ENCODE data around the gene RAB43.
"Not testable (repeated sequence)": the region's sequence is repeated elsewhere in the genome, so short reads cannot be mapped to it uniquely, and the experiment has no call there.

The RAB43 gene

GRCh38 chr3:129085165-129085715, 36.4 kb downstream of the RAB43 start:
- Mint-ChIP-seq H3K4me3 (no peak overlapping the region), H3K36me3 (peaks cover 19% of the 10 kb centered on the region), H3K27ac (peak overlapping the region; percentile 88), H3K9me3 (no peaks in the 10 kb centered on the region), H3K4me1 (peaks cover 5% of the 10 kb centered on the region)
- ATAC-seq, result no peak
- no peak for DNase-seq (ENCODE audit: low spot score in 2 of 2)

- ATAC-seq, result no peak
- Mint-ChIP-seq H3K9me3 (no peaks in the 10 kb centered on the region), H3K4me3 (no peak overlapping the region), H3K36me3 (peaks cover 19% of the 10 kb centered on the region), H3K27ac (peak overlapping the region; percentile 88), H3K4me1 (peaks cover 5% of the 10 kb centered on the region)
- DNase-seq (ENCODE audit: low spot score in 2 of 2), result no peak
Measured at GRCh38 chr3:129084501-129084900, 37.1 kb downstream of the RAB43 start.

GRCh38 chr3:129082026-129082425, 39.6 kb downstream of the RAB43 start:
- peaks cover 19% of the 10 kb centered on the region for H3K36me3 Mint-ChIP-seq
- H3K27ac Mint-ChIP-seq, result peak overlapping the region; percentile 49
- DNase-seq (ENCODE audit: low spot score in 2 of 2) (no peak), ATAC-seq (no peak)
- peaks cover 5% of the 10 kb centered on the region for H3K4me1 Mint-ChIP-seq
- H3K9me3 Mint-ChIP-seq, result no peaks in the 10 kb centered on the region
- H3K4me3 Mint-ChIP-seq, result no peak overlapping the region

GRCh38 chr3:129081503-129081902, 40.1 kb downstream of the RAB43 start:
- H3K4me3 Mint-ChIP-seq, result no peak overlapping the region
- peak overlapping the region; percentile 49 for H3K27ac Mint-ChIP-seq

GRCh38 chr3:129078510-129078909, 43.1 kb downstream of the RAB43 start:
- Mint-ChIP-seq H3K36me3 (peaks cover 6% of the 10 kb centered on the region), H3K4me3 (no peak overlapping the region), H3K9me3 (no peaks in the 10 kb centered on the region), H3K4me1 (no peaks in the 10 kb centered on the region), H3K27ac (no peak overlapping the region)
- DNase-seq (ENCODE audit: low spot score in 2 of 2) (no peak), ATAC-seq (no peak)

More at GRCh38 chr3:129081503-129081902, 40.1 kb downstream of the RAB43 start:
- ATAC-seq (no peak), DNase-seq (ENCODE audit: low spot score in 2 of 2) (no peak)
- peaks cover 17% of the 10 kb centered on the region for H3K36me3 Mint-ChIP-seq
- no peaks in the 10 kb centered on the region for H3K9me3 Mint-ChIP-seq
- H3K4me1 Mint-ChIP-seq, result peaks cover 5% of the 10 kb centered on the region

GRCh38 chr3:129077222-129077621, 44.4 kb downstream of the RAB43 start:
- no peak for DNase-seq (ENCODE audit: low spot score in 2 of 2)
- ATAC-seq, result no peak
- H3K4me3 Mint-ChIP-seq, result no peak overlapping the region
- no peaks in the 10 kb centered on the region for H3K4me1 Mint-ChIP-seq
- H3K27ac Mint-ChIP-seq, result no peak overlapping the region
- H3K9me3 Mint-ChIP-seq, result no peaks in the 10 kb centered on the region
- peaks cover 6% of the 10 kb centered on the region for H3K36me3 Mint-ChIP-seq

- H3K27ac Mint-ChIP-seq, result no peak overlapping the region
- H3K36me3 Mint-ChIP-seq, result no peaks in the 10 kb centered on the region
- no peaks in the 10 kb centered on the region for H3K9me3 Mint-ChIP-seq
- no peak overlapping the region for H3K4me3 Mint-ChIP-seq
- H3K4me1 Mint-ChIP-seq, result no peaks in the 10 kb centered on the region
- DNase-seq (ENCODE audit: low spot score in 2 of 2), result no peak
- ATAC-seq, result no peak
Measured at GRCh38 chr3:129070086-129070885, 51.3 kb downstream of the RAB43 start.

- ATAC-seq, result not testable (repeated sequence)
Measured at GRCh38 chr3:129069313-129070085, 52.1 kb downstream of the RAB43 start.

GRCh38 chr3:129068291-129068886, 53.2 kb downstream of the RAB43 start:
- no peaks in the 10 kb centered on the region for H3K9me3 Mint-ChIP-seq
- H3K4me3 Mint-ChIP-seq, result peak overlapping the region; percentile 42
- H3K36me3 Mint-ChIP-seq, result no peaks in the 10 kb centered on the region
- peak; percentile 44 for ATAC-seq
- no peaks in the 10 kb centered on the region for H3K4me1 Mint-ChIP-seq
- no peak for DNase-seq (ENCODE audit: low spot score in 2 of 2)
- peak overlapping the region; percentile 18 for H3K27ac Mint-ChIP-seq

More at GRCh38 chr3:129069313-129070085, 52.1 kb downstream of the RAB43 start:
- DNase-seq (ENCODE audit: low spot score in 2 of 2); H3K4me1 Mint-ChIP-seq; H3K36me3 Mint-ChIP-seq; H3K9me3 Mint-ChIP-seq; H3K27ac Mint-ChIP-seq: not testable (repeated sequence)
- peak overlapping the region; percentile 42 for H3K4me3 Mint-ChIP-seq

- not testable (repeated sequence) for H3K9me3 Mint-ChIP-seq; H3K27ac Mint-ChIP-seq; ATAC-seq; H3K4me1 Mint-ChIP-seq; DNase-seq (ENCODE audit: low spot score in 2 of 2); H3K36me3 Mint-ChIP-seq
- H3K4me3 Mint-ChIP-seq, result peak overlapping the region; percentile 42
Measured at GRCh38 chr3:129067719-129068118, 53.9 kb downstream of the RAB43 start.

GRCh38 chr3:129065720-129066073, 55.9 kb downstream of the RAB43 start:
- H3K27ac Mint-ChIP-seq, result no peak overlapping the region
- ATAC-seq (no peak), DNase-seq (ENCODE audit: low spot score in 2 of 2) (no peak)
- H3K4me3 Mint-ChIP-seq, result no peak overlapping the region
- no peaks in the 10 kb centered on the region for H3K4me1 Mint-ChIP-seq
- H3K36me3 Mint-ChIP-seq, result no peaks in the 10 kb centered on the region
- H3K9me3 Mint-ChIP-seq, result no peaks in the 10 kb centered on the region

- H3K4me3 Mint-ChIP-seq, result no peak overlapping the region
- no peak overlapping the region for H3K27ac Mint-ChIP-seq
- ATAC-seq, result no peak
Measured at GRCh38 chr3:129065016-129065719, 56.4 kb downstream of the RAB43 start.

GRCh38 chr3:129063841-129064482, 57.6 kb downstream of the RAB43 start:
- H3K27ac Mint-ChIP-seq, result no peak overlapping the region
- no peak for DNase-seq (ENCODE audit: low spot score in 2 of 2)

More at GRCh38 chr3:129065016-129065719, 56.4 kb downstream of the RAB43 start:
- Mint-ChIP-seq H3K9me3 (no peaks in the 10 kb centered on the region), H3K4me1 (no peaks in the 10 kb centered on the region), H3K36me3 (no peaks in the 10 kb centered on the region)
- no peak for DNase-seq (ENCODE audit: low spot score in 2 of 2)

GRCh38 chr3:129063091-129063640, 58.4 kb downstream of the RAB43 start:
- H3K9me3 Mint-ChIP-seq, result no peaks in the 10 kb centered on the region
- DNase-seq (ENCODE audit: low spot score in 2 of 2), result no peak
- no peaks in the 10 kb centered on the region for H3K36me3 Mint-ChIP-seq
- no peak overlapping the region for H3K4me3 Mint-ChIP-seq
- ATAC-seq, result no peak
- H3K4me1 Mint-ChIP-seq, result no peaks in the 10 kb centered on the region
- H3K27ac Mint-ChIP-seq, result no peak overlapping the region

More at GRCh38 chr3:129063841-129064482, 57.6 kb downstream of the RAB43 start:
- Mint-ChIP-seq H3K4me1 (no peaks in the 10 kb centered on the region), H3K36me3 (no peaks in the 10 kb centered on the region), H3K9me3 (no peaks in the 10 kb centered on the region), H3K4me3 (no peak overlapping the region)
- no peak for ATAC-seq

Data from stimulated activated effector memory CD8-positive, alpha-beta T cell treated with anti-CD3 and anti-CD28 coated beads, Interleukin-12 subunit alpha, Interleukin-12 subunit beta, amount 100 ng/mL, for 72 hours (primary cell).